CD8-positive, alpha-beta memory T cell (primary cell): ENCODE measurements around the gene SSR1. TPM values are rescaled to one million over a fixed set of nuclear protein-coding genes. Genes with fewer than 3 reads are reported as not detected.
A peak's percentile ranks its signal among the peaks of the same experiment; 100 is the strongest.
"Not testable (repeated sequence)": the region's sequence is repeated elsewhere in the genome, so short reads cannot be mapped to it uniquely, and the experiment has no call there.

Experiments used
- CTCF ChIA-PET: fragments of 350-600 bp; sonication (Branson Sonifier 250); formaldehyde crosslinking; loops from one replicate; lab custom pipeline; 2021; ENCODE audit warnings: antibody characterized with exemption; lab: Charles Lee
- POLR2A ChIA-PET: fragments of 350-600 bp; sonication (Branson Sonifier 250); formaldehyde crosslinking; loops from one replicate; lab custom pipeline; 2021; ENCODE audit warnings: antibody characterized with exemption; lab: Charles Lee
- DNase-seq, 5 donors: peaks; one replicate each; pipeline versions ENCODE4 v3.0.0 to v3.0.0-alpha.2; 2020 to 2022; ENCODE audit warnings: mixed read lengths in 1 of 5
- H3K27ac ChIP-seq: one replicate; pipeline ENCODE4 v1.7.0; 2013; ENCODE audit warnings: low read depth, mild to moderate bottlenecking, low read length, moderate library complexity
- H3K27me3 ChIP-seq: 2 replicates; pipeline ENCODE4 v1.7.0; 2013; ENCODE audit warnings: low read length, mild to moderate bottlenecking; ENCODE audit not compliant: insufficient read depth, poor library complexity, severe bottlenecking
- H3K36me3 ChIP-seq: 2 replicates; pipeline ENCODE4 v1.7.0; 2013; ENCODE audit warnings: mild to moderate bottlenecking, low read length, moderate library complexity; ENCODE audit not compliant: insufficient read depth
- H3K4me1 ChIP-seq: 2 replicates; pipeline ENCODE4 v1.7.0; 2013; ENCODE audit warnings: mild to moderate bottlenecking, low read length, moderate library complexity; ENCODE audit not compliant: insufficient read depth
- H3K4me3 ChIP-seq: 2 replicates; pipeline ENCODE4 v1.7.0; 2013; ENCODE audit warnings: mild to moderate bottlenecking, low read length
- H3K9me3 ChIP-seq: 2 replicates; pipeline ENCODE4 v1.7.0; 2013; ENCODE audit warnings: mild to moderate bottlenecking, low read length
- H3K27ac Mint-ChIP-seq, 8 donors: one replicate each; pipeline ENCODE4 v1.8.0; 2020 to 2021; ENCODE audit warnings: mixed read lengths in 8 of 8, mild to moderate bottlenecking in 6 of 8, inconsistent platforms in 3 of 8, moderate library complexity in 3 of 8
- H3K27me3 Mint-ChIP-seq, 2 donors: one replicate each; pipeline ENCODE4 v1.8.0; 2020 to 2021; ENCODE audit warnings: mixed read lengths in 2 of 2, mild to moderate bottlenecking in 1 of 2, moderate library complexity in 1 of 2
- H3K36me3 Mint-ChIP-seq, 3 donors: one replicate each; pipeline ENCODE4 v1.8.0; 2020 to 2021; ENCODE audit warnings: mixed read lengths in 3 of 3, inconsistent platforms in 1 of 3, mild to moderate bottlenecking in 1 of 3
- H3K4me1 Mint-ChIP-seq, 3 donors: one replicate each; pipeline ENCODE4 v1.8.0; 2020 to 2021; ENCODE audit warnings: mixed read lengths in 3 of 3, inconsistent platforms in 1 of 3, mild to moderate bottlenecking in 1 of 3
- H3K4me3 Mint-ChIP-seq, 7 donors: one replicate each; pipeline ENCODE4 v1.8.0; 2020 to 2021; ENCODE audit warnings: mixed read lengths in 7 of 7, mild to moderate bottlenecking in 6 of 7, moderate library complexity in 4 of 7, inconsistent platforms in 2 of 7
- H3K9me3 Mint-ChIP-seq, 5 donors: one replicate each; pipeline ENCODE4 v1.8.0; 2020 to 2022; ENCODE audit warnings: mixed read lengths in 5 of 5, mild to moderate bottlenecking in 3 of 5, moderate library complexity in 2 of 5, inconsistent platforms in 1 of 5
- polyA plus RNA-seq: library from polyadenylated mRNA; unstranded; fragments of 300-500 nt; fragmentation: Illumina TruSeq; gene quantifications from one replicate; pipeline ENCODE4 v1.2.3, GENCODE V29; 2021
- total RNA-seq, 2 experiments: library from RNA; stranded (reverse); gene quantifications; one replicate each; pipeline ENCODE4 v1.2.3, GENCODE V29; 2021

SSR1 gene
- total and polyA plus RNA-seq, 3 experiments from 2014 or later, result 153 to 178 (median 165) TPM

DNA sequence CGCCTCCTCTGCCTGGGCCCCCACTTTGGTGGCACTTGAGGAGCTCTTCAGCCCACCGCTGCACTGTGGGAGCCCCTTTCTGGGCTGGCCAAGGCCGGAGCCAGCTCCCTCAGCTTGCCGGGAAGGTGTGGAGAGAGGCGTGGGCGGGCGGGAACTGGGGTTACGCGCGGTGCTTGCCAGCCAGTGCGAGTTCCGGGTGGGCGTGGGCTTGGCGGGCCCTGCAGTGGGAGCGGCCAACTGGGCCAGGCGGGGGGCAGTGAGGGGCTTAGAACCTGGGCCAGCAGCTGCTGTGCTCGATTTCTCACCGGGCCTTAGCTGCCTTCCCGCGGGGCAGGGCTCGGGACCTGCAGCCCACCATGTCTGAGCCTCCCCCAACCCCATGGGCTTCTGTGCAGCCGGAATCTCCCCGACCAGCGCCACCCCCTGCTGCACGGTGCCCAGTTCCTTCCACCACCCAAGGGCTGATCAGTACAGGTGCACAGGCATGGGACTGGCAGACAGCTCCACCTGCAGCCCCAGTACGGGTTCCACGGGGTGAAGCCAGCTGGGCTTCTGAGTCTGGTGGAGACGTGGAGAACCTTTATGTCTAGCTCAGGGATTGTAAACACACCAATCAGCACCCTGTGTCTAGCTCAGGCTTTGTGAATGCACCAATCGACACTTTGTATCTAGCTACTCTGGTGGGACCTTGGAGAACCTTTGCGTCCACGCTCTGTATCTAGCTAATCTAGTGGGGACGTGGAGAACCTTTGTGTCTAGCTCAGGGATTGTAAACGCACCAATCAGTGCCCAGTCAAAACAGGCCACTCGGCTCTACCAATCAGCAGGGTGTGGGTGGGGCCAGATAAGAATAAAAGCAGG is 2.3 kb upstream of the SSR1 start:
- Mint-ChIP-seq H3K36me3 (peaks cover 0 to 12% (median 0%) of the 10 kb centered on the region in 3 donors), H3K4me1 (peaks cover 26 to 39% (median 39%) of the 10 kb centered on the region in 3 donors), H3K4me3 (peak overlapping the region in 2 of 7 donors; percentile 78 to 98), H3K27ac (peak overlapping the region in 3 of 8 donors; percentile 83 to 89 (median 88))
- H3K27ac ChIP-seq, H3K9me3 ChIP-seq, H3K27me3 Mint-ChIP-seq, H3K4me3 ChIP-seq, POLR2A ChIA-PET, DNase-seq, H3K36me3 ChIP-seq, H3K9me3 Mint-ChIP-seq, H3K27me3 ChIP-seq: not testable (repeated sequence)
- CTCF ChIA-PET, result interaction anchor here (1.5 kb wide), 1 partner anchor 10 kb away, joined by 3 read pairs; no protein-coding TSS in a partner anchor
- H3K4me1 ChIP-seq, result peaks cover 27% of the 10 kb centered on the region

GRCh38 chr6:7314414-7314813 is 1.4 kb upstream of the SSR1 start:
- ChIA-PET POLR2A (no interaction called here), CTCF (no interaction called here)
- H3K4me3 Mint-ChIP-seq, result peak overlapping the region; percentile 19 to 98 (median 68)
- DNase-seq, result no peak
- Histone ChIP-seq H3K4me3 (no peak overlapping the region), H3K27ac (no peak overlapping the region), H3K36me3 (peaks cover 4% of the 10 kb centered on the region), H3K9me3 (no peaks in the 10 kb centered on the region), H3K27me3 (no peaks in the 10 kb centered on the region), H3K4me1 (peaks cover 29% of the 10 kb centered on the region)
- peak overlapping the region in 6 of 8 donors; percentile 28 to 89 (median 86) for H3K27ac Mint-ChIP-seq
- H3K36me3 Mint-ChIP-seq, result peaks cover 0 to 20% (median 4%) of the 10 kb centered on the region in 3 donors
- H3K27me3 Mint-ChIP-seq, result peaks cover 0 to 2% of the 10 kb centered on the region in 2 donors
- no peaks in the 10 kb centered on the region for H3K9me3 Mint-ChIP-seq
- H3K4me1 Mint-ChIP-seq, result peaks cover 35 to 48% (median 48%) of the 10 kb centered on the region in 3 donors

GRCh38 chr6:7313505-7314165 is 636 bp upstream of the SSR1 start:
- Histone ChIP-seq H3K27ac (peak overlapping the region; percentile 86), H3K36me3 (peaks cover 8% of the 10 kb centered on the region), H3K9me3 (no peaks in the 10 kb centered on the region), H3K27me3 (no peaks in the 10 kb centered on the region), H3K4me3 (peak overlapping the region; percentile 78), H3K4me1 (peaks cover 34% of the 10 kb centered on the region)
- DNase-seq, result no peak
- peaks cover 41 to 55% (median 54%) of the 10 kb centered on the region in 3 donors for H3K4me1 Mint-ChIP-seq
- H3K9me3 Mint-ChIP-seq, result no peaks in the 10 kb centered on the region
- peaks cover 0 to 28% (median 8%) of the 10 kb centered on the region in 3 donors for H3K36me3 Mint-ChIP-seq
- H3K27me3 Mint-ChIP-seq, result peaks cover 0 to 2% of the 10 kb centered on the region in 2 donors
- peak overlapping the region; percentile 87 to 98 (median 96) for H3K4me3 Mint-ChIP-seq
- POLR2A ChIA-PET, result interaction anchor here (0.6 kb wide), 1 partner anchor 76 kb away, joined by 3 read pairs; the partner anchor contains the start of genes CAGE1 and RIOK1
- CTCF ChIA-PET, result no interaction called here
- peak overlapping the region; percentile 83 to 98 (median 91) for H3K27ac Mint-ChIP-seq

GRCh38 chr6:7311917-7312615 is 933 bp downstream of the SSR1 start:
- CTCF ChIA-PET, result interaction anchor here (1.6 kb wide), 1 partner anchor 37 kb away, joined by 3 read pairs; no protein-coding TSS in a partner anchor
- POLR2A ChIA-PET, result interaction anchor here (0.6 to 1.3 kb wide), 4 partner anchors 77 to 196 kb away, joined by 3 to 8 read pairs (median 3); partner anchors contain the start of genes CAGE1 and RIOK1

DNA sequence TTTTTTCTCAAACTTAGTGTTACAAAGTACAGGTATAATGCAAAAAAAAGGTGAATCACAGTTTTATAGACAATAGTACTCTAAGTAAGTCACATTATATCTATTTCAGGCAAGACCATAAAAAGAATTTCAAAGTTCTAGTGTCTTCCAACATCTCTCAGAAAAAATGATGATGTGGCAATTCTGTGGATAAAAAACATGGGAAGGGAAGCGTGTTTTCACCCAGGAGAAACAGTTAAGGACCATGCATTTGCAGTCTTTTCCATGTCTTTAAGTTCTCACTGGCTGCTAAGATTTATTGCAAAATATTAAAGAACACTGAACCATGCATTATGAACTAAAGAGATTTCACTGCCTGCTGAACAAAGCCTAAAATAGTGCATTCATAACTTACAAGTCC is 1.8 kb downstream of the SSR1 start:
- H3K27ac ChIP-seq, result peak overlapping the region; percentile 32
- no peaks in the 10 kb centered on the region for H3K9me3 Mint-ChIP-seq
- H3K27ac Mint-ChIP-seq, result peak overlapping the region in 5 of 8 donors; percentile 20 to 53 (median 40)
- no peaks in the 10 kb centered on the region for H3K27me3 ChIP-seq
- H3K4me3 Mint-ChIP-seq, result peak overlapping the region; percentile 19 to 87 (median 63)
- H3K36me3 Mint-ChIP-seq, result peaks cover 0 to 47% (median 18%) of the 10 kb centered on the region in 3 donors
- no peaks in the 10 kb centered on the region for H3K9me3 ChIP-seq
- DNase-seq, result no peak
- H3K36me3 ChIP-seq, result peaks cover 17% of the 10 kb centered on the region
- ChIA-PET CTCF (interaction anchor here (1.6 kb wide), 1 partner anchor 36 kb away, joined by 3 read pairs; no protein-coding TSS in a partner anchor), POLR2A (interaction anchor here (1.3 kb wide), 1 partner anchor 78 kb away, joined by 8 read pairs; the partner anchor contains the start of genes CAGE1 and RIOK1)
- no peak overlapping the region for H3K4me3 ChIP-seq
- H3K27me3 Mint-ChIP-seq, result peaks cover 0 to 2% of the 10 kb centered on the region in 2 donors
- peaks cover 55 to 75% (median 71%) of the 10 kb centered on the region in 3 donors for H3K4me1 Mint-ChIP-seq
- H3K4me1 ChIP-seq, result peaks cover 38% of the 10 kb centered on the region

More at GRCh38 chr6:7311917-7312615, 933 bp downstream of the SSR1 start:
- peaks cover 0 to 42% (median 16%) of the 10 kb centered on the region in 3 donors for H3K36me3 Mint-ChIP-seq
- no peaks in the 10 kb centered on the region for H3K9me3 Mint-ChIP-seq
- peak overlapping the region; percentile 86 for H3K27ac ChIP-seq
- no peaks in the 10 kb centered on the region for H3K27me3 ChIP-seq
- no peaks in the 10 kb centered on the region for H3K9me3 ChIP-seq
- H3K4me1 ChIP-seq, result peaks cover 38% of the 10 kb centered on the region
- peaks cover 0 to 2% of the 10 kb centered on the region in 2 donors for H3K27me3 Mint-ChIP-seq
- H3K4me3 ChIP-seq, result peak overlapping the region; percentile 78
- H3K4me3 Mint-ChIP-seq, result peak overlapping the region; percentile 87 to 98 (median 96)
- peaks cover 53 to 69% (median 68%) of the 10 kb centered on the region in 3 donors for H3K4me1 Mint-ChIP-seq
- H3K27ac Mint-ChIP-seq, result peak overlapping the region; percentile 74 to 96 (median 93)
- DNase-seq, result peak in 1 of 5 donors; percentile 2
- H3K36me3 ChIP-seq, result peaks cover 15% of the 10 kb centered on the region

- no peak overlapping the region for H3K4me3 ChIP-seq
- Mint-ChIP-seq H3K4me3 (peak overlapping the region in 4 of 7 donors; percentile 2 to 84 (median 24)), H3K4me1 (peaks cover 67 to 88% (median 81%) of the 10 kb centered on the region in 3 donors), H3K9me3 (no peaks in the 10 kb centered on the region), H3K27me3 (peaks cover 0 to 2% of the 10 kb centered on the region in 2 donors), H3K27ac (peak overlapping the region in 3 of 8 donors; percentile 23 to 92 (median 72)), H3K36me3 (peaks cover 0 to 65% (median 29%) of the 10 kb centered on the region in 3 donors)
- H3K27ac ChIP-seq, result no peak overlapping the region
- peaks cover 32% of the 10 kb centered on the region for H3K36me3 ChIP-seq
- ChIA-PET POLR2A (no interaction called here), CTCF (no interaction called here)
- H3K9me3 ChIP-seq, result no peaks in the 10 kb centered on the region
- H3K27me3 ChIP-seq, result no peaks in the 10 kb centered on the region
- no peak for DNase-seq
- peaks cover 47% of the 10 kb centered on the region for H3K4me1 ChIP-seq
These were observed 3.9 kb downstream of the SSR1 start for GRCh38 chr6:7309050-7309449.

DNA sequence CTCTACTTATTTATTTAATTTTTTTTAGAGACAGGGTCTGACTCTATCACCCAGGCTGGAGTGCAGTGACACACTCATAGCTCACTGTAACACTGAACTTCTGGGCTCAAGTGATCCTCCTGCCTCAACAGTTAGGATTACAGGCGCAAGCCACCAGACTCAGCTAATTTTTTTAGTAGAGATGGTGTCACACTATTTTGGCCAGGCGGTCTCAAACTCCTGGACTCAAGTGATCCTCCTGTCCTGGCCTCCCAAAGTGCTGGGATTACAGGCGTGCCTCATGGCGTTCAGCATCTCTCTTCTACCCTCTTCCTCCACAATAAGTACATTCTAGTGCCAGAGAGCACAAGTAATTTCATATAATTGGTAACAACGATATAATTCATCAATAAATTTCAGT is 5.5 kb downstream of the SSR1 start:
- no peak overlapping the region for H3K27ac ChIP-seq
- ChIA-PET CTCF (interaction anchor here (1.2 kb wide), 1 partner anchor 22 kb away, joined by 3 read pairs; no protein-coding TSS in a partner anchor), POLR2A (no interaction called here)
- H3K27ac Mint-ChIP-seq, result peak overlapping the region in 2 of 8 donors; percentile 43 to 52
- peaks cover 35% of the 10 kb centered on the region for H3K36me3 ChIP-seq
- H3K9me3 ChIP-seq, result no peaks in the 10 kb centered on the region
- no peaks in the 10 kb centered on the region for H3K27me3 Mint-ChIP-seq
- H3K4me1 Mint-ChIP-seq, result peaks cover 62 to 85% (median 70%) of the 10 kb centered on the region in 3 donors
- no peak overlapping the region for H3K4me3 ChIP-seq
- H3K4me1 ChIP-seq, result peaks cover 41% of the 10 kb centered on the region
- no peaks in the 10 kb centered on the region for H3K9me3 Mint-ChIP-seq
- peak overlapping the region in 1 of 7 donors; percentile 43 for H3K4me3 Mint-ChIP-seq
- peaks cover 0 to 73% (median 32%) of the 10 kb centered on the region in 3 donors for H3K36me3 Mint-ChIP-seq
- no peaks in the 10 kb centered on the region for H3K27me3 ChIP-seq
- DNase-seq, result no peak
